NCI-H2196 treated with DMSO at 0.1 percent for 48 hours (cell line): ENCODE results near the gene ORC5.
"Not testable (repeated sequence)": the region's sequence is repeated elsewhere in the genome, so short reads cannot be mapped to it uniquely, and the experiment has no call there.

ENCODE experiments used
- DNase-seq: peaks from one replicate; lab custom pipeline; 2025; ENCODE audit not compliant: unreplicated experiment; lab: John Stamatoyannopoulos, UW

ORC5 gene

DNA sequence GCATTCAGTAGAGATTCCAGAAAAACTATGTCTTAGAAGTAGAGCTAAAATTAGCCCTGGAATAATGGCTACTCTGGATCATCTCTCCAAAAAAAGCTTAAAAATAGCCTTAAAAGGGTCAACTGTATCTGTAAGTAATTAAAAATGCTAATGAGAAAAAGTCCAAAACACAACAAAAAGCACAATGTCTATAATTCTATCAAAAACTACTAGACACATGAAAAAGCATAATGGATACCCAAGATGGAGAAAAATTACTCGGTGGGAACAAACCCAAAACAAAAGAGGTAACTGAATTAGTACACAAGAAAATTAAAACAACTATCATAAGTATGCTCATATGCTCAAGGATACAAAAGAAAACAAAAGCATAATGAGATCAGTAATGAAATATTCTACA, 15.4 kb downstream of the ORC5 start:
- no peak for DNase-seq

DNA sequence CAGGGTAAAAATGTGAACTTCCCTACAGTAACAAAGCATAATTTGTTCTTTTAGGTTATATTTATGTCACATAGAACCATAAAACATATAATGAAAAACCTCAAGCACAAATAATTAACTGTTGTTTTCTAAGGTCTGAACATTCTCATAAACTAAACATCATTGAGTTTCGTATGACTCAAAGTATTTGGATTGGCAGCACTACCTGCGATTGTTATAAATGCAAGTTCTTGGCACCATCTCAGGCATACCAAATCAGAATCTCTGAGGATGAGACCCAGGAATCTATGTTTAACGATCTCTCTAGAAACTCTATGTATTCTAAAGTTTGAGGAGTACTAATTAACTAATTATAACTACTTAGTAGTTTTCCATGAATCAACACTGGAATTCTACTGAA, 22.5 kb downstream of the ORC5 start:
- no peak for DNase-seq

DNA sequence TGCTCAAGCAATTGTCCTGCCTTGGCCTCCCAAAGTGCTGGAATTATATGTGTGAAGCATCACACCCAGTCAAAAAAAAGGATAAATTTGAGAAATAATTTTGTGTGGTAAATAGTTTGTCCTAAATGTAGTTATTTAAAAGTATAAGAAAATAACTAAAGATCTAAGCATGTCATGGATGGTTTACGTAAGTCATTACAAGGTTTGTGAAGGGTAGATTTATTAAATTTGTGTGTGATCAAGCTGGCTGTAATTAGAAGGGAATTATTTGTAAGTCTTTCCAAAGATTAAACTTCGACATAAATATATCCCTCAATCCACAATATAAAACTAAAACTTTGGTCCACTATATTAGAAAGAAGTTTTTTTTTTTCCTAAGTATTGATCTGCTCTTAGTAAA, 28.6 kb downstream of the ORC5 start:
- no peak for DNase-seq

DNA sequence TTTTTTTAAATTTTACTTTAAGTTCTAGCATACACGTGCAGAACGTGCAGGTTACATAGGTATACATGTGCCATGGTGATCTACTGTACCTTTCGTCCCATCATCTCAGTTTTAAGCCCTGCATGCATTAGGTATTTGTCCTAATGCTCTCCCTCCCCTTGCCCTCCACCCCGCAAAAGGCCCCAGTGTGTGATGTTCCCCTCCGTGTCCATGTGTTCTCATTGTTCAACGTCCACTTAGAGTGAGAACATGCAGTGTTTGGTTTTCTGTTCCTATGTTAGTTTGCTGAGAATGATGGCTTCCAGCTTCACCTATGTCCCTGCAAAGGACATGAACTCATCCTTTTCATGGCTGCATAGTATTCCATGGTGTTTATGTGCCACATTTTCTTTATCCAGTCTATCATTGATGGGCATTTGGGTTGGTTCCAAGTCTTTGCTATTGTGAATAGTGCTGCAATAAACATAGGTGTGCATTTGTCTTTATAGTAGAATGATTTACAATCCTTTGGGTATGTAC, 30.2 kb downstream of the ORC5 start:
- DNase-seq: not testable (repeated sequence)

DNA sequence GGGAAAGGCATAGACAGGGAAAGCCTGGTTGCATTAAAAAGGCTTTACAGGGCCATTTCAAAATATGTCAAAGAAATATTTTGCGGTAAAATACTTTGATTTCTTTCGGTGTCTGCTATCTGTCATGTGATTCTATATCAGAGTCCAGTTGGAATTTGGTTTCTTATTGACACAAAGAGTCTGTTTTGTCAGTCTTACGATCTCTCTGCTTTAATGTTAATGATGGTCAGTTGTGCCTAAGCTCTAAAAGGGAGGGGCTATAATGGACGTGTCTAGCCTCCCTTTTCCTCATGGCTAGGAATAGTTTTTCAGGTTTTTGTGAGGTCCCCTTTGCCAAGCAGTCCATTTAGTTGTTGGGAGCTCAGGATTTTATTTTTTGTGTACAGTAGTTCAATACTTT, 31.5 kb downstream of the ORC5 start:
- DNase-seq: no peak

DNA sequence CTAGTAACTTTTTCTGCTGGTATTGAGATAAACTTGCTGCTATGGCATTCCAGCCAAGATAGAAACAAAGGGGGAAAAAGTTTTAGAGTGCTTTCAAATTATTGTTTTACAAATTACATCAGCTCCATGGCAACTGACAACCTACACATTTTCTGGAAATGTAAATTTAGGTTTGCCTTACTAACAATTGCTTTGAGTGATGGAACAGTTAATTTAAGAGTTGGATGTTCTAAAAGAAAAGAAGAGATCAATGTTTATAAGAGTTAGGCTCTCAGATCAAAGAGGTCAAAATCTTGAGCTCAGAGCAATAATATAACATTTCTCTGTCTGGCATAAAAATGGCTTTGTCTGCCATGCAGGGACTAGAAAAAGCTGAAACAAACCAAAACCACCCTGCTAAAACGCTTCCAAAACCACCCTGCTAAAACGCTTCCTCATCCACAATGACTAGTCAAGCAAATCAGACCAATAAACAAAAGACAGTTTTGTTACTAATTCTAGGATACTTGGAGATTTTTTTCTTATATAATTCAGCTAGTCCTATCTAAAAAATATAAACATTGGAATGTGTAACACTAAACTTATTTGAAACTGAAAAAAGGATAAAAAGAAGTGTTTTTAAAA, 32.3 kb downstream of the ORC5 start:
- no peak for DNase-seq

DNA sequence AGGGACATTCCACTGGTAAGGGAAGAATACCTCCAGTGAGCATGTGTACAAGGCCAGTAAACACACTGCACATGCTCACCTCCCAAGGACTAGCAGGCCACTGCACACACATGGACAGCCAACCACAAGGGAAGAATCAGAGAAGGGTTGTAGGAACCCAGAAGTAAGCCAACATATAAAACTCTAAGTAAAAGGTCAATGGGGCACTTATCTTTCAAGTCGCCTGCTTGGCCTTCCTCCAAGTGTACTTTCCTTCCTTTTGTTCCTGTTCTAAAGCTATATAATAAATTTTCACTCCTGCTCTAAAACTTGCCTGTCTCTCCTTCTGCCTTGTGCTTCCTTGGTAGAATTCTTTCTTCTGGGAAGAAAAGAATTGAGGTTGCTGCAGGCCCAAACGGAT, 33.0 kb downstream of the ORC5 start:
- DNase-seq: no peak

DNA sequence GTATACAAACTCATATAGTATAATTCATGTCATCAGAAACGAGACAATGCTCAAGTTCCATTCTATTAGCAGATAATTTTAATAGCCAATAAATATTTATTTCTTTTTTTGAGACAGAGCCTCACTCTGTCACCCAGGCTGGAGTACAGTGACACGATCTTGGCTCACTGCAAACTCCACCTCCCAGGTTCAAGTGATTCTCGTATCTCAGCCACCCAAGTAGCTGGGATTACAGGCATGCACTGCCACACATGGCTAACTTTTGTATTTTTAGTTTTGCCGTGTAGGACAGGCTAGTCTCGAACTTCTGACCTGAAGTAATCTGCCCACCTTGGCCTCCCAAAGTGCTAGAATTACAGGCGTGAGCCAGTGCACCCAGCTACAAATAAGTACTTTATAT, 45.7 kb downstream of the ORC5 start:
- DNase-seq: no peak

DNA sequence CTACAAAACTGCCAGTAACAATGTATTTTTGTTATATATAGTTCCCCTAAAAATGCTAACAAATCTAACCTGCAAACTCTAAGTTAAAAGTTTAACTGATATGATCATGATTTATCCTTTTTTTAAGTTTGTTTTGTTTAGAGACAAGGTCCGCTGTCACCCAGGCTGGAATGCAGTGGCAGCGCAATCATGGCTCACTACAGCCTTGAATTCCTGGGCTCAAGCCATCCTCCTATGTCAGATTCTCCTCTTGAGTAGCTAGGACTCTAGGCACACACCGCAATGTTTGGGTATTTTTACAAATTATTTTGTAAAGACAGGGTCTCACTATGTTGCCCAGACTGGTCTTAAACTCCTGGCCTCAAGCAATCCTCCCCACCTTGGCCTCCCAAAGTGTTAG, 46.6 kb downstream of the ORC5 start:
- DNase-seq: no peak

DNA sequence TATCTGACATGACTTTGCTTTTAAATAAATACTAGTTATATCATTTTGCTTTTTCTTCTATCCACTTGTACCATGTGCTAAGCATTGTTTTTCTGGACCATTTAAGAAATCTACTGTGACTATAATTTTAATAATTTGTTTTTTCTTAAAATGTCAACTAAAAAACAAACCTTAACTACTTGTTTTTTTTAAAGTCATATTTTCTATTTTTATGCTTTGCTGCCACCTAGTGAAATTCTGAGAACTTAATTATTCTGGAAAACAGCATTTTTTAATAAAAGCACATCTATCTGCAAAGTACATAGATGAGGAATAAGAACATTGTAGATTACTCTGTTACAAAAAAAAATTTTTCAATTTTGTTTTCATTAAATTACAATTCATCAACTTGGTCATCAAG, 47.4 kb downstream of the ORC5 start:
- no peak for DNase-seq

DNA sequence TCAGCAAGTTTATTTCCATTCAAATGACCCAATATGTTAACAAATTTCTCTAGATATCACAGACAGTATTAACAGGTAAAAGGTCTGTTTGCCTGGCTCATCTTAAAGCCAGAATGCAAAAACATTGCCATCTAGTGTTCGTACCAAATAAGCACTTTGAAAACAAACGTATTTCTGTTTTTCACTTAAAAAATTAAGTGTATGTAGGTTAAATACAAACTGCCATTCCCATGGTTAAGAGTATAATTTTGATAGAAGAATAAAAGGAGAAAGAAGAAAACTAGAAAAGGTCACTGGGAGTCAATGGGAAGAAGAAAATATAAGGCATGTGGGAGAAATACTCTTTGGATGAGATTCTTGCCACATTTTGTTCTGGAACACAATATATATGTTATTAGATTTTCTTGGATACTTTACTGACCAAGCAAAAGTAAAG, 51.0 kb downstream of the ORC5 start:
- peak; percentile 61 for DNase-seq

DNA sequence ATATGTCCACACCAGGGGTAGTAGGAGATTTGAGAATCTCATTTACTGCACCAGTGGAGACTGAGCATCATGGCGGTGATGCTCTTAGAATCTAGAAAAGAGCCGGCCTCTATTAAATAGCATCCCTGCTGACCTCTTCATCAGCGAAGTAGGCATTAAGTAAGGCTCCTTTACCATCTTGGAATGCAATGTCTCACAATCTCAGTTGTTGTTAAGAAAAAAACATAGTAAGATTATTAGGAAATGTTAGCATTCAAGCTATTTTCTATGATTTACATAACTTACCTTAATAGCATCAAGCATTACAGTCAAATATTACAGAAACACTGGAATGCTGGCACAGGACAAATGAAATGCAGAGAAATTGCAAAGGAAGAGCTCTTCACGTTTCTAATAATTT, 54.5 kb downstream of the ORC5 start:
- DNase-seq: no peak

DNA sequence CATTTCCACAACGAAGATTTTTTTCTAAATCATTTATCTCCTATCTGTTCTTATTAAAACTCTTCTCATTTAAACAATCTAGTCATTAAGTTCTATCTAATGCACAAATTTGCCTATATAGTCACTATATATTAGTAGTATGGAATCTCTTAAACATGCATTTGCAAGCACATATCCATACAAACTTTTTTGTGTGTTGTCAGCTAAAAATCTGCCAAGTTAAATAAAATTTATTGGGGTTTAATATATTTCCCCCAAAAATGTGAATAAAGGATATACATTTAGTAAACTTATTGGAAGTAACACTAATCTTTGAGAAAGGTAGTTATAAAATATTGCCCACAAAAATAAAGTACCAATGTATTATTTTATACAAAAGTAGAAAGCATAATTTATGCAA, 55.3 kb downstream of the ORC5 start:
- DNase-seq: no peak

DNA sequence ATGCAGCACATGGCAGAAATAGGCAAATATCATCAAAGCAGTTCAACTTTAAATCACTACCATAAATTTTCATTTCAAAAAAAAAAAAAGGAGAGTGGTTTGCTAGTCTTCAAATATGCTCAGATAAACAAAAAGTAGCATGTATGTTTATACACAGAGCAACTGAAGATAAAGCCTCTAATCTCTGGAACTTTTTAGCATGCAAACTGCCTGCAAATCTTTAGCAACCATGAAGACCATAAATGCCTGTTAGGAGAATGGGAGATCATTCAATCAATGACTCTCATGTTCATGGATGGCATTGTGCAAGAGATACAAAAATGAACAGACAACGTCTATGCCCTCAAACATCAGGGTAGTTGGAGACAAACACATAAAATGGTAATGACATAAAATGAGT, 57.3 kb downstream of the ORC5 start:
- DNase-seq: no peak

DNA sequence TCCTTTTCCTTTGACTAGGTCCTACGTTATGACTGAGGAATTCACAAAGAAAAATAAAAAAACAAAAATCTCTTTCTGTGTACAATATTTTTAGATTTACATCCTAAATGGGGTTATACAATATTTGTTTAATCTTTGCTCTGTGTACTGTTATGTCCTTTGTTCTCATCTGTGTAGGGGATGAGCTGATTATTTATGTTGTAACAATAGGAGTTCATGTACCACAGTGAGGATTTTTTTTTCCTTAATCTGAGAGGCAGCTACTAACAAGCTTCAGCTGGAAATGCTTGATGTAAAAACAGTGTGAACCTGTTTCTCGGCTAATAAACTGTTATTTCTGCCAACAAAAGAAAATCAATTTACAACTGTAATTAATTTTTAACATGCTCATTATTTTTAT, 58.0 kb downstream of the ORC5 start:
- no peak for DNase-seq

DNA sequence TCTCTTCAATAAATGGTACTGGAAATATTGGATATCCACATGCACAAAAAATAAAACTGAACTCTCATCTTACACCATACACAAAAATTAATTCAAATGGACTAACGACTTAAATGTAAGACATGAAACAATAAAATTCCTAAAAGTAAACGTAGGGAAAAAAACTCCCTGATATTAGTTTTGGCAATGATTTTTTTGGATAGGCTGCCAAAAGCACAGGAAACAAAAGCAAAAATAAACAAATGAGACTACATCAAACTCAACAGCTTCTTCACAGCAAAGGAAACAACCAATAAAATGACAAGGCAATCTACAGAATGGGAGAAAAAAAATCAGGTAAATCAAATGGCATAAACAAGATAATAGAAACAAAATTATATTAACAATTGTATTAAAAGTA, 65.7 kb downstream of the ORC5 start:
- peak; percentile 29 for DNase-seq

DNA sequence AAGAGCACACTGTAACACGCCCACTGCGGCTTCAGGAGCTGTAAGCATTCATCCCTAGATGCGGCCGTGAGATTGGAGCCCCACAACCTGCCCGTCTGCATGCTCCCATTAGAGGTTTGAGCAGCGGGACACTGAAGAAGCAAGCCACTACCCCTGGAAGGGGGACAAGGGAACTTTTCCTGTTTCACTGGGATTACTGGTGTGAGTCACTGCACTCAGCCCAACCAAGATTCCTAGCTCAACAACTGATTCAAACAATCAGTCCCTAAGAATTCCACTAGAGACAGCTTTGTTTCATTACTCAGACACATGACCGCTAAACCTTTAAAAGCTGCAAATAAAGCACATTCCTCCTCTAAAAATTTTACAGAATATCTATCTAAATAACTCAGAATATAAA, 69.8 kb downstream of the ORC5 start:
- DNase-seq: no peak

DNA sequence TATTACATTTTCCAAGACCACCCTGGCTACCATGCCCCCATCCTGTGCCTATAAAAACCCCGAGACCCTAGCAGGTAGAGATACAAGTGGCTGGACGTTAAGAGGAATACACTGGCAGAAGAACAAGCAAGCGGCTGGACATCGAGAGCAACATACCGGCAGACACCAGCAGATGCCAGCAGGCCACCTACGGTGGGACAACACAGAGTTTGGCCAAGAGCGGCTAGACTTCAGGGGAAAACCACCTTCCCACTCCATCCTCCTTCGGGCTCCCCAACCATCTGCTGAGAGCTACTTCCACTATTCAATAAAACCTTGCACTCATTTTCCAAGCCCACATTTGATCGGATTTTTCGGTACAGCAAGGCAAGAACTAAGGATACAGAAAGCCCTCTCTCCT, 70.3 kb downstream of the ORC5 start:
- DNase-seq: no peak

DNA sequence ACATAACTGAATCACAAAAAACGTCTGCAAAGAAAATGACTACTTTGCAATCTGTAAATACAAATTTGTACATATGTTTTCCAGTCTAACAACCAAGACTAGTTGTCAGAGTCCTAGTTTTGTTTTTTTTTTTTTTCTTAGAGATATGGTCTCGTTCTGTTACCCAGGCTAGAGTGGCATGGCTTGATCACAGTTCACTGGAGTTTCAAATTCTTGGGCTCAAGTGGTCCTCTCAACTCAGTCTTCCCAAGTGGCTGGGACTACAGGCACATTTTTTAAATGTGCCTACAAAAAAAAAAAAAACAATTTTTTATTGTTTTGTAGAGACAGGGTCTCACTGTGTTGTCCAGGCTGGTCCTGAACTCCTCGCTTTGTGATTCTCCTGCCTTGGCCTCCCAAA, 70.8 kb downstream of the ORC5 start:
- no peak for DNase-seq

DNA sequence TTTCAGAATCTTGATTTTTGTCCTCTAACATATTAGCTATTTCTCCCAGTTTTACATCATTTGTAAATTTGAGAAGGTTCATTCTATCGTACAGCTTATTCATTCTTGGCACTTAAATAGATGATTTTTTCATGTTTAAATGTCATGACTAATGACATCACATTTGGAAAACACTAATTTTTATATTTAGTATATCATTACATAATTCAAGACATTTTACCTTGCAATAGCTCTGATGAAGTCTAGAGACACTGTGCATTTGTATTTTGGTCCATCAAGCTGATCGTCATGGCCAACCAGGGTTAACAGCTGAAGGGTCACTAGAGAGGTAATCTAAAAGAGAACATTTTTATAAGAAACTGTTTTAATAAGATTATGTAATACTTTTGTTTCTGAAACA, 71.3 kb downstream of the ORC5 start:
- no peak for DNase-seq

DNA sequence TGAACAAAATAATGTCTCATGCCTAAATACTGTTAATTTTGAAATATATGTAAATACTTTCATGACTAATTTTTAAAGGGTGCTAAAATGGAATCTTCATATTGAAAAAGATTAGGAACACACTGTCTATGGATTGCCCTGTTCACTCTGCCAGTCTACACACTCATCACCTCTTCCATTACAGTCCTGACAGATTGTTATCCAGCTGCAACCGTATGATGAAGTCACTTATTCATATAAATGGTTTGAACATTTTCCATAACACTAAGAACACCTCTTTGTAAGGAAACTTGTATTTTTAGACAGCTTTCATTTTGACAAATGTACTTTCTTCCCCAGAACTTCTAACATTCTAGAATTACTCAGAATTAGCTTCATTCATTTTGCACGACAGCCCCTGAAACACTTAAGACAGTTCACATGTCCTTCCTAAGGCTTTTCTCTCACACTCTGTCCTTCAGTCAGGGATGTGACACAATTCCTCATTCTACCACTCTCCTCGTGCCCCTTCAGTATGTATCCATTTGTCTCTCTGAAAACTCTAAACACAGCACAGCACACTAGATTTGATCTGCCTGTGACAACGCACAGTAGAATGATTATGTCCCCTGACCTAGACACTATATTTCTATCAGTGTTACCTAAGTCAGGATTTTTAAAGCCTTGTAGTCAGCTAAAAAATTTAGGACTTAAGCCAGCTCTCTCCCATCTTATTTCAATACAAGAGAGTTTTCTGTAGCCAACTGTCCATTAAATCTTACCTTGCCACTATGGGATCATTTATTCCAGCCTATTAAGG, 71.9 kb downstream of the ORC5 start:
- no peak for DNase-seq

DNA sequence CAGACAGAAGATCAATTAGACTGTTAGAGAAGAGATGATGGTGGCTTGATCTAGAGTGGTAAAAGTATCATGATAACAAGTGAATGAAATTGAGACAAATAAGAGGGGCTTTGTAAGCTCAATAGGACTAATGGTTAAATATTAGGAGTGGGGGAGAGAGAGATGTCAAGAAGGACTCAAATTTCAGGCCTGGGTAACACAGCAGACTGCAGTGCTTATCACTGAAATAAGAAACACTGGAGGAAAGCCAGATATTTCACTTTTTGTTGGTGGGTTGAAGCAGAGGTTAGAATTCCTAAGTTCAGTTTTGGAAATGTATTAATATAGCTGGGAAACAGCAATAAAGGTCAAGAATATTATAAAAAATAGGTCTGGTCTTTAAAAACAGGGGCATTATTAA, 74.6 kb downstream of the ORC5 start:
- DNase-seq: no peak

DNA sequence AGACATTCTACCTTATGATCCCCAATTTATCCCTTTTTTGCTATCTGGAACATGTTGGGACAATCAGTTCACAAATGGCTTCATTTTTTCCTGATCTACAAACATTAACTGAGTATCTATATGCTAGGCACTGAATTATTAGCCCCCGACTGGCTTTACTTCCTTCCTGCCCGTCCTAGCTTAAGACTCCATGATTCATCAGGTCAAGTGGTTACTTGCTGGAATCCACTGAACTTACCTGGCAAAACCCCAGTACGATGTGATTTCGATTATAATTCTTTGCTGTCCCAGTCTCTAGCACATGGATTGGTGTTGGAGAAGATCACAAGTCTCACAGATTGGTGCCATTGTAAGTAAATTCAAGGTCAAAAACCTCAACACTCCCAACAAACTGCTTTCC, 77.1 kb downstream of the ORC5 start:
- no peak for DNase-seq
